HUES6 (cell line): ENCODE results near the gene GCLC.

Source experiments
- H3K27ac ChIP-seq: 2 replicates; pipeline ENCODE4 v1.7.0; 2013; ENCODE audit warnings: low read depth, mild to moderate bottlenecking, low read length, inconsistent platforms
- H3K27me3 ChIP-seq: 2 replicates; pipeline ENCODE4 v1.6.1; 2013; ENCODE audit warnings: low read length; ENCODE audit not compliant: control insufficient read depth, insufficient read depth
- H3K36me3 ChIP-seq: 2 replicates; pipeline ENCODE4 v1.6.1; 2013; ENCODE audit warnings: low read length; ENCODE audit not compliant: control insufficient read depth, insufficient read depth
- H3K4me1 ChIP-seq: 2 replicates; pipeline ENCODE4 v1.6.1; 2013; ENCODE audit warnings: low read length; ENCODE audit not compliant: control insufficient read depth, insufficient read depth
- H3K4me3 ChIP-seq: 2 replicates; pipeline ENCODE4 v1.5.1; 2013; ENCODE audit warnings: low read depth, low read length
- H3K9ac ChIP-seq: one replicate; pipeline ENCODE4 v1.6.1; 2013; ENCODE audit warnings: mild to moderate bottlenecking, low read length
- H3K9me3 ChIP-seq: 2 replicates; pipeline ENCODE4 v1.6.1; 2013; ENCODE audit warnings: low read depth, low read length; ENCODE audit not compliant: control insufficient read depth, insufficient read depth

Gene GCLC

DNA sequence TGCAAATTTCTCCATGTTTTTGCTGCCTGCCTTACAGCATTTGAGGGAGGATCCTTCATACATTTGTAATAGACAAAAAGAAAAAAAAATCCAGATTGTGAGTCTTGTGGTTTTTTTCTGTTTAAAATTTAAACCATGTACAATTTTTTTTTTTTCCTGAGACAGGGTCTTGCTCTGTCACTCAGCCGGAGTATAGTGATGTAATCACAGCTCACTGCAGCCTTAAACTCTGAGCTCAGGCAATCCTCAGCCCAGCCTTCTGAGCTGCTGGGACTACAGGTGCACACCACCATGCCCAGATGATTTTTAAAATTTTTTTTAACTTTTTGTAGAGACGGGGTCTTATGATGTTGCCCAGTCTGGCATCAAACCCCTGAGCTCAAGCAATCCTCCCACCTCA lies 97.0 kb downstream of the GCLC start:
- H3K9me3 ChIP-seq = peaks cover 7% of the 10 kb centered on the region
- no peaks in the 10 kb centered on the region for H3K27me3 ChIP-seq
- H3K27ac ChIP-seq = no peak overlapping the region
- no peak overlapping the region for H3K4me3 ChIP-seq
- no peaks in the 10 kb centered on the region for H3K36me3 ChIP-seq
- H3K9ac ChIP-seq = no peak overlapping the region
- no peaks in the 10 kb centered on the region for H3K4me1 ChIP-seq
